Endometrial microvascular endothelial cells (primary cell): Measurements from ENCODE around the gene PHETA1. TPM values are rescaled to one million over a fixed set of nuclear protein-coding genes. Genes with fewer than 3 reads are reported as not detected.
"Not testable (repeated sequence)": the region's sequence is repeated elsewhere in the genome, so short reads cannot be mapped to it uniquely, and the experiment has no call there.

ENCODE experiments used
- in situ Hi-C: cut with HindIII; loops from 2 replicates; pipeline ENCODE4 v1.10.0; 2017; ENCODE audit warnings: low sequenced_read_pairs, low pct_unique_long_range_greater_than_20kb; ENCODE audit errors: inconsistent ontology term
- total RNA-seq: library from RNA; depleted of rRNA; stranded (reverse); fragments of >200 nt; gene quantifications from one replicate; pipeline ENCODE4 v1.2.3, GENCODE V29; 2015; ENCODE audit errors: inconsistent ontology term

Gene PHETA1
- total RNA-seq, 1 donor from 2014 or later, result 6.0 TPM

DNA sequence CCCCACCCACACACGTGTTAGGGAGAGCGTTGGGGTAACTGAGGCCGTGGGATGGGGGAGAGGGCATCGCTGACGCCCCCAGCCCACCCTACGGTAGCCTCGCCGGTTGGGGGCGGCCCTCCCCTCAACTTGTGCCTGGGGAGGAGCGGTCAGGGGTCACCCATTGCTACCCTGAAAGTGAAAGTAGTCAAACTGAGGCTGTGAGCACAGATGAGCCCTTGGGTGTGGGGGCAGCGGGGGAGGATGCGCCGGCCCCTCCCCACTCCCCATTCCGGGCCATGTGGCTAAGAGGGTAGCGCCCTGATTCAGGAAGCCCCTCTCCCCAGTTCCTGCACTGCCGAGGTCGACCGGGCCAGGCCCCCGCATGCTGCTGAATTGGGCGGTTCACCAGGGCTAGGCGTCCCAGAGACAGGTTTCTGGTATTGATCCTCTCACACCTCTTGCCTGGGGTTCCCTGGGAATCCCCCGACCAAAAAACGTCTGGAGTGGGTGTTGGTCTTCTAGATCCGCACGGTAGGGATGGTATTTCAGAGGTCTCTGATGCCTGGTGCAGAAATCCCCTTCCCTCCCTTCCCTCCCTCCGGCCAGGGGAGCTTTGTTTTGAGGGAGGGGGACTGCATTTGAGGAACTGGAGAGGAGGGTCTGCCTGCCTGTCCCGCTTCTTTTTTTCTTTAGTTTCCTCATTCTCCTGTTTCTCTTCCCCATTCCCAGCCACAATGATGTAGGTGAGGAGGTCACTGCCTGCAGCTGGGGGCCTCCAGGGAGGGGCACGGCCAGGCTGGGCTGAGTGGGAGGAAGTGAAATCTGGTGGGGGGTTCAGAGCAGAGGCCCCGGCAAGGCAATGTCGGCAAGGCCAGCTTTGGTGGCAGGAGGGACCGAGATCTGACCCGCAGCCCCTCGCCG, 37.8 kb upstream of the PHETA1 start:
- in situ Hi-C loops, result no loop called here

DNA sequence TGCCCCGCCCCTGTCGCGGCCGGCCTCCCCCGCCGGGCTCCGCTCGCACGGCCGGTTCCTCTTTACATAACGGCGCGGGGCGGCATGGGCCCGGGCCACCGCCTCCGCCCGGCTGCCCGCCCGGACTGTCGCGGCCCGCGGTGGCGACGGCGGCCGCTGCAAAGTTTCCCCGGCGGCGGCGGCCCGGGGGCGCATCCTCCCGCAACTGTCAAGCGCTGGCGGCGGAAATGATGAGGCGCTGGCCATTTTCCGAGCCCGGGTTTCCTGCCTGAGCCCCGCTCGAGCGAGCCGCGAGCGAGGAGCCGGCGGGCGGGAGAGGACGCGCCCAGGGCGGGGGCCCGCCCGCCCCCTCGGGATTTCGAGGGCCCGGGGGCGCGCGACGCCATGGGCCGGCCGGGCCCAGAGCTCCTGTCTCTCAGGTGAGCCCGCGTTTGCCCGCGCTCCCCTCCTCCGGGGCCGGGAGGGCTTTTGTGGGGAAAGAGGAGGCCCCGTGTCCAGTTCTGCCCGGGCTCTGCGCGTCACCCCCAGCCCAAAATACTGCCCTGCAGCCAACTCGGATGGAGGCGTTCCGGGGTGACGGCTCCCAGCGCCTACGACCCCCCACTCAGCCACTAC, 37.1 kb upstream of the PHETA1 start, which contains the start of gene SH2B3:
Gene SH2B3 (plus strand): TSS at position 65 of the 615 bp plus-strand sequence. CDS start 12,223 bp downstream, outside the sequence.
- in situ Hi-C loops, result no loop called here

DNA sequence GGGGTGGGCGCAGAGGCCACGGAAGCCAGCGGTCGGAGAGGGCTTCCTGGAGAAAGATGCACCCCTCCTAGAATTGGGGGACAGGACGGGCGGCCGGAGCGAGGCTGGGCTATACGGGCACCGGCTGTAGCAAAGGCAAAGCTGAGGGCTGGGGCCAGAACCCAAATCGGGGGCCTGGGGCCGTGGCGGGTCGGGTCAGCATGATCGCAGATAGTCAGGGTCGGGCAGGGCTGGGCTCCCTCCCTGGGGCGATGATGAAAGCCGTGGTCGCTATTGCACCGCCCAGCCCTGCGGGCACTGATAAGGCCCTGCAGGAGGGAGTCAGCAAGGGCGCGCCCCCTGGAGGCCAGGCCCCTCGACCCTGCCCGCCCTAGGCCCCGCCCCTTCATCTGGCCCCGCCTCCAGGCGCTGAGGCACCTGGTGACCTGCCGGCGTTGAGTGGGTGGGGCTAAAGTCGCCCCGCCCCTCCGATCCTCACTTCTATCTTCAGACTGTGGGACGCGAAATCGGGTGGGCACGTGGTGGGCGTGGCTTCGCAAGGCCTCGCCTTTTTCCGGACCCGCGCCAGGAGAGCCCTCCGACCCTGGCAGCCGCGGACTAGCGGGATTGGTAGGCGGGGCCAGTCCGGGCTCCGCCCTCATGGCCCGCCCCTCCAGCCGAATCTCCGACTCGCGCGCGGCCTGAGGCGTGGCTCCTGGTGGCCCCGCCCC, 36.4 kb upstream of the PHETA1 start:
- in situ Hi-C loops, result no loop called here

DNA sequence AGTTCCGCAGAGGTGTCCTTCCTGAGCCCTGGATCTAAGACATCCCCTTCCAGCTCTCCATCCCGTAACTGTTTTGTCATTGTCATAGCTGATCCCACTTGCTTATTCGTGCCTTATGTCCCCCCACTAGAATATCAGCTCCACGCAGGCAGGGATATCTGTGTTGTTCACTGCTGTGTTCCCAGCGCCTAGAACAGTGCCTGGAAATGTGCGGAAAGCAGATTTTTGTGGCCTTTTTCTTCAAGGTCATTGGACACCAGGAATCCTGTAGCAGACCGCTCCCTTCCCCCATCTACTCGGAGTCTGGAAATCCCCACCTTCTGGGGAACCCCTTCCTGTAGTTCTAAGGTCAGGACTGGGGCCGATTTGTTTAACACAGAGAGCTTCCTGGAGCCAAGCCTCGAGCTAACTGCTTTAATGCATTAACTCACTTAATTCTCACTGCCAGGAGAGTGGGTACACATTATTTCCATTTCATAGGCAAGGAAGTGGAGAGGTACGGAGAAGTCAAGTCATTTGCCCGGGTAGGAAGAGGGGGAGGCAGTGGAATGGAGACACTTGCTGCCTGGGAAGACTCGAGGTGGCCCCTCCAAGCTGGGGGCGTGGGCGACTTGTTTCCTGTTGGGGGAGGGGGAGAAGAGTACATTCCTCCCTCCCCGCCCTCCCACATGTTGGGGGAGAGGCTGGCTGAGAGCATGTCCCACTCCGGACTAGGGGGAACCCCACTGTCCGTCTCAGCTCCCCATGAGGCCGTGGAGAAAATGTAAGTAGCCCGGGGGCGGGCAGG, 35.7 kb upstream of the PHETA1 start:
- in situ Hi-C loops, result no loop called here

DNA sequence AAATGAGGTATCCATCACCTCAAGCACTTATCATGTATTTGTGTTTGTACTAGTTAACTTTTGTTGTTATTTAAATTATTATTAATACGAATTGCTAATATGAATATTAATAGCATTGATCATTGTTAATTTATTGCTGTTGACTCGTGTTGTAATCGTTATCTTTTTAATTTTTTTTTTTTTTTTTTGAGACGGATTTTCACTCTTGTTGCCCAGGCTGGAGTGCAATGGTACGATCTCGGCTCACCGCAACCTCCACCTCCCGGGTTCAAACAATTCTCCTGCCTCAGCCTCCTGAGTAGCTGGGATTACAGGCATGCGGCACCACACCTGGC, 33.6 kb upstream of the PHETA1 start:
- in situ Hi-C loops, result not testable (repeated sequence)

DNA sequence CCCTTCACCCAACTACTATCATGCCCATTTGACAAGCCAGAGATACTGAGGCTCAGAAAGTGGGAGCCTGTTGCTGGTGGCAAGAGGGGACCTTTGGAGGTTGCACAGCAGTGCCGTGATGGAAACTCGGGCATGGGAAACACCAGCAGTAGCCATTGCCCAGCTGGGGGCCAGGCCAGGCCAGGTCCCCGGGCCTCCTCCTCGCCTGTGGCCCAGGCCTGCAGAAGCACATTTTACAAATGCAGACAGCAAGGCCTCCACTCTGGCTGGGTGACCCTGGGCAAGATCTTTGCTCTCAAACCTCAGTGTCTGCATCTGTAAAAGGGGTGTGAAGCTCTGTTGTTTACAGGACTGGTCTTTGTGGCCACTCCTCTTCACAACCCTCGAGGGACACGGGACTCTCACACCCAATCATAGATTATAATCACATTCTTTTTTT, 32.3 kb upstream of the PHETA1 start:
- in situ Hi-C loops, result no loop called here

DNA sequence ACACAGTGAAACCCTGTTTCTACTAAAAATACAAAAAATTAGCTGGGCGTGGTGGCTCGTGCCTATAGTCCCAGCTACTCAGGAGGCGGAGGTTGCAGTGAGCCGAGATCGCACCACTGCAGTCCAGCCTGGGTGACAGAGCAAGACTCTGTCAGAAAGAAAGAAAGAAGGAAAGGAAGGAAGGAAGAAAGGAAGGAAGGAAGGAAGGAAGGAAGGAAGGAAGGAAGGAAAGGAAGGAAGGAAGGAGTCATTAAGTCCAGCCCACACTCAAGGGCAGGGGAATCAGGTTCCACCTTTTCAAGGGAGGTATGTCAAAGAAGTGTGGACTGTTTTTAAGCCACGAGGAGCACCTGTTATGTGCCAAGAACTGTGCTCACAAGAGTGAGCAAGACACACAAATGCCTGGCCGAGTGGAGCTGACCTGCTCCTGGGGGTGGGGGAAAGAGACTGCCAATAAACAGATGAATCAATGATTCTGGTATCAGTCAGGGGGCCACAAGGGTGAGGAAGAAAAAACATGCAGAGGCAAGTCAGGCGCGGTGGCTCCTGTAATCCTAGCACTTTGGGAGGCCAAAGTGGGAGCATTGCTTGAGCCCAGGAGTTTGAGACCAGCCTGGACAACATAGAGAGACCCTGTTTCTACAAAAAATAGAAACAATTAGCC, 31.0 kb upstream of the PHETA1 start:
- in situ Hi-C loops, result not testable (repeated sequence)

DNA sequence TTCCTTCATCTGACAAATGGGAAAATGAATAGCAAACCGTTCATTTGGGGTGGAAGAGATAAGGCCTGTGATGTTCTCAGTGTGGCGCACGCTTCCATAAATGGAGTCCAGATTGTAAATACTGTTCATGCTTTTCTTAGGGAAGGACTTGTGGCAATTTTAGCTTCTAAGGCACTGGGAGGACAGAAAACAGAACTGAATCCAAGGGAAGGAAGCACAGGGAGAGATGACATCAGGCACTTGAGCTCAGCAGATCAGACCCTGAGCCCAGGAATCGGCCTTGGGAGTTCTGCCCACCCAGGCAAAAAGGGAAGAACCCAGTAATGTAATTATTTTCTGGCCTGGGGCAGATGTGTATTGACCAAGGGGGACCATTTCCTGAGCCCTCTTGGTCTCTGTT, 29.6 kb upstream of the PHETA1 start:
- in situ Hi-C loops, result no loop called here

DNA sequence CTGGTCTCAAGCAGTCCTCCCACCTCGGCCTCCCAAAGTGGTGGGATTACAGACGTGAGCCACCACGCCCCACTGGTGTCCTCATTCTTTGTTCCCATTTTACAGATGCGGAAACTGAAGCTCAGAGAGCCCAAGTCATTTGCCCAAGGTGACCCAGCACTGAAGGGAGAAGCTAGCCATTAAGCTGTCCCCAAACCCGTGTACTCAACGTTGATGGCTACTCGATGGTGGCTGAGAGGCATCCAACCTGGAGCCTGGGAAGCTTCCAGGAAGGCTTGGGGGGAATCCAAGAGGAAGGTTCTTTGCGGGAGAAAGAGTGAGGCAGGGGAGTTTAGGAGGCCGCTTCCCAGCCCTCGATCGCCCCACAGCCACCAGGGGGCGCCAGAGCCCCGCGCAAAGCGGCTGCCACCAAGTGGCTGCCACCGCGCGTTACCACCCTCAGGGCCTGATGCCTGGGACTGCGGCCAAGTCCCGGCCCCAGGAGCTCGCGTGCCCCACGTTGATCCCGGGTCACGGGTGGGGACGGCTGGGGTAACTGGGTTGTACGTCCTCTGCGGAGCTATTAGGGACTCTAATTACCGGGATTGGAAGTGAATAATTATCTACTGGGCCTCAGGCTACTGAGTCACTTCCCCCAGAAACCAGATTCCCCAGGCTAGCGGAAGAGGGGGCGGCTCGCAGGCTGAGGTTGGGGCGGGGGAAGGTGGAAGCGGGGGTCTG, 28.0 kb upstream of the PHETA1 start:
- in situ Hi-C loops, result no loop called here

DNA sequence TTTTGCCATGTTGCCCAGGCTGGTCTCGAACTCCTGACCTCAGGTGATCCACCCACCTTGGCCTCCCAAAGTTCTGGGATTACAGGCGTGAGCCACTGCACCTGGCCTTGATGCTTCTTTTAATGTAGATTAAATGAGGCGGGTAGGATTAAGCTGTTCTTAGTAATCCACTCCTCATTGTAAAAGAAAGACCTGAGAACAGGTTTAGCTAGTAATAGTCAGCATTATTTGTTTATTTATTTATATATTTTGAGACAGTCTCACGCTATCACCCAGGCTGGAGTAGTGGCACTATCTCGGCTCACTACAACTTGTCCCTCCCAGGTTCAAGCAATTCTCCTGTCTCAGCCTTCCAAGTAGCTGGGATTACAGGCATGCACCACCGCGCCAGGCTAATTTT, 27.4 kb upstream of the PHETA1 start:
- in situ Hi-C loops, result not testable (repeated sequence)

DNA sequence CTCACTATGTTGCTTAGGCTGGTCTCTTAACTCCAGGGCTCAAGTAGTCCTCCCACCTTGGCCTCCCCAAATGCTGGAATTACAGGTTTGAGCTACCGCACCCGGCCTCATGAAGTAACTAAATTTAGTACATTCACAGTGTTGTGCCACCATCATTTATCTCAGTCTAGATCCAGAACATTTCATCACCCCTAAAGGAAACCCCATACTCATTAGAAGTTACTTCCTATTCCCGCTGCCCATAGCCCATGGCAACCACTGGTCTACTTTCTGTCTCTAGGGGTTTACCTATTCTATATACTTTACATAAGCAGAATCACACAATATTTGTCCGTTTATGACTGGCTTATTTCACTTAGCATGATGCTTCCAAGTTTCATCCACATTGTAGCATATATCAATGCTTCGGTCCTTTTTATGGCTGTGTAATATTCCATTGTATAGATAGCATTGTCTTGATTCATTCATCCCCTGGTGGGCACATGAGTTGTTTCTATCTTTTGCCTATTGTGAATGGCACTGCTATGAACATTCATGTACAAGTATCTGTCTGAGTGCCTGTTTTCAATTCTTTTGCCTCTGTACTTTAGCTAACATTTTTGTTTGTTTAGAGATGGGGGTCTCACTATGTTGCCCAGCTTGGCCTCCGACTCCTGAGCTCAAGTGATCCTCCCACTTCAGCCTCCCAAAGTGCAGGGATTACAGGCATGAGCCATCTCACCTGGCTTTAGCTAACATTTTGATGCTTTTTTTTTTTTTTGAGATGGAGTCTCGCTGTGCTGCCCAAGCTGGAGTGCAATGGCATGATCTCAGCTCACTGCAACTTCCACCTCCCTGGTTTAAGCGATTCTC, 26.7 kb upstream of the PHETA1 start:
- in situ Hi-C loops, result no loop called here

DNA sequence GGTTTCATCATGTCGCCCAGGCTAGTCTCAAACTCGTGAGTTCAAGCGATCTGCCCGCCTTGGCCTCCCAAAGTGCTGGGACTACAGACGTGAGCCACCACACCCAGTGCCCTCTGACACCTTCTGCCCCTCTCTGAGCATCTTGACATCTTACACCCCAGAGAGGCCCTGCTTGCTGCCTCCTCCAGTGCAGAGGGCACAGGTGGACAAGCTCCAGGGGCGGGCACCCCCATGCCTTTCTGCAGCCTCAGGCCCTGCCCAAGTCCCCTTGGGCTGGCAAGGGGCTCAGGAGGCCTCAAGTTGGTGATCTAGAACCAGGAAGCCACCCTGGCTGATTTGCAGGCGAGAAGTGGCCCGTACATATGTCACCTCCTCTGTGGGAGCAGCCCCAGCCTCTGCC, 25.6 kb upstream of the PHETA1 start:
- in situ Hi-C loops, result no loop called here

DNA sequence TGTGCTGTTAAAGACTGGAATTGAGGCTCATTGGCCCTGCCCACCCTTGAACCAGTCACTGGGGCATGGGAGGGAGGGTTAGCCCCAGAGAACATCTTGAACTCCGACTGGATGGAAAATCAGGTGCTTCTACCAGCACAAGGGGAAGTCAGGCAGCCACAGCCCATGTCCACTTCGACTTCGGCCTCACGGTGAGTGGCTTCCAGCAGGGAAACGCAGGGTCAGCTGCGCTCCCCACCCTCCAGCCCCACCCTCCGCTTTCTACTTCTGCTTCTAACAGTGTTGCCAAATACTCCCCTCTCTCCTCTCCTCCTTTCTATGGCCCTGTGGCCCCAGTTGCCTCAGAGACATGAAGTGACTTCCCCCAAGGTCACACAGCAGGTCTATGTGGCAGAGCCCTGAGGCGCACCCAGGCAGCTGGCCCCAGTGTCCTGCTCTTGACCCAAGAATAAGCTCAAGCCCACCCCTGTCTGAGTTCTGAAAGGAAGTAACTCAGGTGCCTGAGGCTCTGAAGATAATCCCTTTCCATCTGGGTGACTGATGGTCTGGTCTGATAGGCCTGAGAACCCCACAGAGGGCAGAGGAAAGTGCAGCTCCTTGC, 24.9 kb upstream of the PHETA1 start:
- in situ Hi-C loops, result no loop called here

DNA sequence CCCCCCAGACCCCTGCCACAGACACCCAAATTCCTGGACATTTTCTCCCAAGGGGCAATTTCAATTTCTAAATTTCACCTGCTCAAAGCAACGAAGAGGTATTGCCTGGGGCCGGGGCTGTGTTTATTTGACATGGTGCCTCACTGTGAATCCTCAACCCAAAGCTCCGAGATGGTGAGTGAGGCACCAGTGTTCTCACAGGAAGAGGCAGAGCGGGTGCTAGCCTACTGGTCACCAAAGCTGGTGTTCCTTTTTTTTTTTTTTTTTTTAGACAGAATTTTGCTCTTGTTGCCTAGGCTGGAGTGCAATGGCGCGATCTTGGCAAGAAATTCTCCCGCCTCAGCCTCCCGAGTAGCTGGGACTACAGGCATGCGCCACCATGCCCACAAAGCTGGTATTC, 22.0 kb upstream of the PHETA1 start:
- in situ Hi-C loops, result no loop called here

DNA sequence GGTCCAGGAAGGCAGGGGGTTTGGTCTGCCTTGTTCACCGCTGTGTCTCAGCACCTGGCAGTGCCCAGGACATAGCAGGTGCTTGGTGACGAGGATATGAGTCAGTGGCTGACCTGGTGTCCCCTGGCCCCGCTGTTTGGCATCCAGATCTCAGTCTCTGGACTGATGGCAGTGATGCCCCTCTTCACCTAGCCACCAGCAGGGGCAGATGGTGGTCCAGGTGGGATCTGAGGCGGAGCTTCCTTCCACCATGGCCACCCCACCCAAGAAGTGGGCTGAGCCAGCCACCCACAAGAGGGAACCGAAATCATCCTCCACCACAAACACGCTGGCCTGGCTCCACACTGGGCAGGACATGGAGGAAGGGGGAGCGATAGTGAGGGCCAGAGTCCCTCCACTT, 20.7 kb upstream of the PHETA1 start:
- in situ Hi-C loops, result no loop called here

DNA sequence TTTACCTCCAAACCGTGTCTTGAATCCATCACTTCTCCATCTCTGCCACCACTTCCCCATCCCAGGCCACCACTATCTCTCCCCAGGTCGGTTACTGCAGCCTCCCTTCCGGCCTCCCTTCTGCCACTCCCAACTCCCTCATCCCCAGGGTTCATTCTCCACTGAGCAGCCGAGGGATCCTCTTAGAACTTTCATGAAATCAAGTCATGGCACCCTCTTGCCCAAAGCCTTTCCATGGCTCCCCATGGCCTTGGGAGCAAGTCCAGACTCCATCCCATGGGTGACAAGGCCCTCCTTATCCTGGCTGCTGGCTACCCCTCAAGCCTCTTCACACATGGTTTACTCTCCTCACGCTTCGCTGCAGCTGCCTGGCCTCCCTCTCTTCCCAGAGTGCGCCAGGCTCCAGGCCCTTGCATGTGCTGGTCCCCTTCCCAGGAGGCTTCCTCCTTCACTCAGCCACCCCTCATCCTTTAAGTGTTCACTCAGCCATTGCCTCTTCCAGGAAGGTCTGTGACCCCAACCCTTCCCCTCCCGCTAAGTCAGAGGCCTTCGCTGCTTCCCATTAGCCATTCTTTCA, 18.9 kb upstream of the PHETA1 start:
- in situ Hi-C loops, result no loop called here
